Sigmoid colon (tissue), 4 donors: Measurements from ENCODE around the gene COL12A1.

Experiments
- EP300 ChIP-seq, 4 donors: sonication (generic); formaldehyde crosslinking; IDR thresholded peaks; one replicate each; pipeline ENCODE4 v1.6.1; 2017; ENCODE audit warnings: antibody characterized with exemption in 4 of 4
- POLR2AphosphoS5 ChIP-seq, 4 donors: sonication (generic); formaldehyde crosslinking; IDR thresholded peaks; one replicate each; pipeline ENCODE4 v1.6.1; 2017; ENCODE audit warnings: antibody characterized with exemption in 4 of 4
- TF ChIP-seq, protein P1 (sequence below), 4 experiments: fragments of 450-650 bp in 3 of 4; fragments of 200-600 bp in 1 of 4; IDR thresholded peaks; one replicate each; pipeline ENCODE4 v1.5.1; 2016 to 2019; ENCODE audit warnings: antibody characterized with exemption in 4 of 4, mild to moderate bottlenecking in 3 of 4, moderate library complexity in 2 of 4

DNA sequence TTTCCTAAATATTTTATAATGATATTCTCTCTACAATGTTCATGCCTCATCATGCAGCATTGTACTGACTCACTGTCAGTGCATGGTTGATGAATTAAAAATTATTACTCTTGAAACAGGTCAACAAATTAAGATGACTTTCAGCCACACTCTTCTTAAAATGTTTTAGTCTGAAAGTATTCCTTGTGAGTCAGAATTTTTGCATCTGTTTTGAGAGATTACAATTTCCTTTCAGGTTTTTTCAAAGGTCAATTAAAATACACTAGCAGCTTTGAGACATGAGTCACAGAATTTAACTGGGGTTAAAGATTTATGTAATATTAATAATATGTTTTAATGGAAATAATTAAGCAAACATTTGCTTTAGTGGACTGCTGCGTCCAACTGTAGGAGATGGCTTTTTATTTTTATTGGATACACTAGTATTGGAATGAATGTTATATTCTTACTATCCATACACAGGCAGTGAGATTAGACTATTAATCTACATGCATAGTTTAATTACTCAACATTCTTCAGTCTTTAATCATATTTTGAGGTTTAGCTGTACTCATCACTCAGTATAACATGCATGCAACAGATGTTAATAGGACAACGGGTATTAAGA, 9.7 kb downstream of the COL12A1 start:
- TF ChIP-seq, protein P1, sequence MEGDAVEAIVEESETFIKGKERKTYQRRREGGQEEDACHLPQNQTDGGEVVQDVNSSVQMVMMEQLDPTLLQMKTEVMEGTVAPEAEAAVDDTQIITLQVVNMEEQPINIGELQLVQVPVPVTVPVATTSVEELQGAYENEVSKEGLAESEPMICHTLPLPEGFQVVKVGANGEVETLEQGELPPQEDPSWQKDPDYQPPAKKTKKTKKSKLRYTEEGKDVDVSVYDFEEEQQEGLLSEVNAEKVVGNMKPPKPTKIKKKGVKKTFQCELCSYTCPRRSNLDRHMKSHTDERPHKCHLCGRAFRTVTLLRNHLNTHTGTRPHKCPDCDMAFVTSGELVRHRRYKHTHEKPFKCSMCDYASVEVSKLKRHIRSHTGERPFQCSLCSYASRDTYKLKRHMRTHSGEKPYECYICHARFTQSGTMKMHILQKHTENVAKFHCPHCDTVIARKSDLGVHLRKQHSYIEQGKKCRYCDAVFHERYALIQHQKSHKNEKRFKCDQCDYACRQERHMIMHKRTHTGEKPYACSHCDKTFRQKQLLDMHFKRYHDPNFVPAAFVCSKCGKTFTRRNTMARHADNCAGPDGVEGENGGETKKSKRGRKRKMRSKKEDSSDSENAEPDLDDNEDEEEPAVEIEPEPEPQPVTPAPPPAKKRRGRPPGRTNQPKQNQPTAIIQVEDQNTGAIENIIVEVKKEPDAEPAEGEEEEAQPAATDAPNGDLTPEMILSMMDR (IDR thresholded peaks at IDR 0.05) = no peak
- TF ChIP-seq EP300 (IDR thresholded peaks at IDR 0.05) = no peak
- no peak for TF ChIP-seq POLR2AphosphoS5 (IDR thresholded peaks at IDR 0.05)
